ENCODE measurements around the gene SNRNP40. TPM values are rescaled to one million over a fixed set of nuclear protein-coding genes. Genes with fewer than 3 reads are reported as not detected.

Gene SNRNP40
- total and polyA plus RNA-seq, 9 donors, result 26.0 to 62.3 (median 43.2) TPM

DNA sequence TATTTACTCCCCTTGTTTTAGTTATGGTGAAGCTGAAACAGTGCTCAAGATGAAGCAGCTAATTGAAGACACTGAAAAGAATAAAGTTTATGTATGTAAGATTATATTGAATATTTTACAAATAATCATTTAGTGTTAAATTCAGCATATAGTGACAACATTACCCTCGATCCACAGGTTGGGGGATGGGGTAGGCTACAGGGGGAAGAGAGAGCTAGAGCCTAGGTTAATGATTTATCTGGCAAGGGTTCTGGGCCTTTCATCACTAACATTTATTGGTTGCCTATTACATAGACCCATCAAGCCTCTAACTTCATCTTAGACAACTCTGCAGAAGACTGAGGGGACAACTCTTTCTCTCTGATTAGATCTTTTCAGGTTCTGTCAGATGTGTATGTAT is 21.6 kb upstream of the SNRNP40 start:
- H3K36me3 ChIP-seq, result no peaks in the 10 kb centered on the region
- TF ChIP-seq POLR2A (IDR thresholded peaks at IDR 0.05), result no peak
- TF ChIP-seq, protein P1, sequence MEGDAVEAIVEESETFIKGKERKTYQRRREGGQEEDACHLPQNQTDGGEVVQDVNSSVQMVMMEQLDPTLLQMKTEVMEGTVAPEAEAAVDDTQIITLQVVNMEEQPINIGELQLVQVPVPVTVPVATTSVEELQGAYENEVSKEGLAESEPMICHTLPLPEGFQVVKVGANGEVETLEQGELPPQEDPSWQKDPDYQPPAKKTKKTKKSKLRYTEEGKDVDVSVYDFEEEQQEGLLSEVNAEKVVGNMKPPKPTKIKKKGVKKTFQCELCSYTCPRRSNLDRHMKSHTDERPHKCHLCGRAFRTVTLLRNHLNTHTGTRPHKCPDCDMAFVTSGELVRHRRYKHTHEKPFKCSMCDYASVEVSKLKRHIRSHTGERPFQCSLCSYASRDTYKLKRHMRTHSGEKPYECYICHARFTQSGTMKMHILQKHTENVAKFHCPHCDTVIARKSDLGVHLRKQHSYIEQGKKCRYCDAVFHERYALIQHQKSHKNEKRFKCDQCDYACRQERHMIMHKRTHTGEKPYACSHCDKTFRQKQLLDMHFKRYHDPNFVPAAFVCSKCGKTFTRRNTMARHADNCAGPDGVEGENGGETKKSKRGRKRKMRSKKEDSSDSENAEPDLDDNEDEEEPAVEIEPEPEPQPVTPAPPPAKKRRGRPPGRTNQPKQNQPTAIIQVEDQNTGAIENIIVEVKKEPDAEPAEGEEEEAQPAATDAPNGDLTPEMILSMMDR (IDR thresholded peaks at IDR 0.05), result no peak
- no peak for TF ChIP-seq EP300 (IDR thresholded peaks at IDR 0.05)

DNA sequence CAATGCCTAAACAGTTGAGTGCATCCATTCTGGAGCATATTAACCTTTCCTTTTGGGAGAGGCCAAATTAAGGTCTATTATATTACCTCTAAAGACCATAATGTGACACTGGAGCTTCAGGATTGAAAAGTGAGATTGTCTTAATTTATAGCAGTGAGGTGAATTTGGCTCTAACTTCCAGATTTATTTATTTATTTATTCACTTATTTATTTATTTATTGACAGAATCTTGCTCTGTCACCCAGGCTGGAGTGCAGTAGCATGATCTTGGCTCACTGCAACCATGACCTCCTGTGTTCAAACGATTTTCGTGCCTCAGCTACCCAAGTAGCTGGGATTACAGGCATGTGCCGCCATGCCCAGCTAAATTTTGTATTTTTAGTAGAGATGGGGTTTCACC is 19.3 kb upstream of the SNRNP40 start:
- DNase-seq, result no peak
- 93 to 97% (median 95%) methylated on average over 3 of the region's 3 CpGs for WGBS, 3 donors
- Histone ChIP-seq H3K9me3 (no peaks in the 10 kb centered on the region), H3K4me1 (ENCODE audit: insufficient read depth) (no peaks in the 10 kb centered on the region), H3K27me3 (no peaks in the 10 kb centered on the region), H3K4me3 (no peak overlapping the region), H3K27ac (no peak overlapping the region), H3K36me3 (no peaks in the 10 kb centered on the region)
- intact Hi-C loops (cut with DNase I), result no loop called here
- no peak for TF ChIP-seq EP300 (IDR thresholded peaks at IDR 0.05)
- TF ChIP-seq, protein P1 (IDR thresholded peaks at IDR 0.05), result no peak

More for the DNA sequence above, 21.6 kb upstream of the SNRNP40 start:
- no peak for DNase-seq
- H3K4me1 ChIP-seq (ENCODE audit: insufficient read depth), result no peaks in the 10 kb centered on the region
- intact Hi-C loops (cut with DNase I), result no loop called here
- no peaks in the 10 kb centered on the region for H3K9me3 ChIP-seq
- H3K27ac ChIP-seq, result no peak overlapping the region
- no peaks in the 10 kb centered on the region for H3K27me3 ChIP-seq
- WGBS, 3 donors, result 78 to 91% (median 86%) methylated on average over 1 of the region's 1 CpG
- H3K4me3 ChIP-seq, result no peak overlapping the region

DNA sequence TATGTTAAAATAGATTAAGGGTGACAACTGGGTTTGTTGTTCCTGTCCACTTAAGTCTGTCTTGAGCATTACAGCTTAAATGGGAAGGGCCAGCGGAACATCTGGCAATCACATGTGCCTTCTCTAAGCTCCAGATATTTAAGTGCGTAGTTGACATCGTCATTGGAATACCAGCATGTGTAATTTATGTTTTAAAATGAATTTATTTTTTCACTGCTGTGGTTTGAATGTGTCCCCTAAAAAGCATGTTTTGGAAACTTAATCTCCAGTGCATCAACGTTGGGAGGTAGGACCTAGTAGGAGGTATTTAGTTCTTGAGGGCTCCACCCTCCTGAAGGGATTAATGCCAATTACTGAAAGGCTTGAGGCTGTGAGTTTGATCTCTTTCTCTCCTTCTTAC is 13.6 kb upstream of the SNRNP40 start:
- Histone ChIP-seq H3K36me3 (no peaks in the 10 kb centered on the region), H3K27me3 (no peaks in the 10 kb centered on the region), H3K27ac (no peak overlapping the region), H3K4me3 (no peak overlapping the region), H3K9me3 (no peaks in the 10 kb centered on the region), H3K4me1 (ENCODE audit: insufficient read depth) (no peaks in the 10 kb centered on the region)
- DNase-seq, result no peak
- no peak for TF ChIP-seq POLR2A (IDR thresholded peaks at IDR 0.05)
- TF ChIP-seq, protein P1 (IDR thresholded peaks at IDR 0.05), result no peak
- TF ChIP-seq EP300 (IDR thresholded peaks at IDR 0.05), result no peak
- intact Hi-C loops (cut with DNase I), result no loop called here
- WGBS, 3 donors, result 77 to 81% (median 78%) methylated on average over 4 of the region's 4 CpGs

DNA sequence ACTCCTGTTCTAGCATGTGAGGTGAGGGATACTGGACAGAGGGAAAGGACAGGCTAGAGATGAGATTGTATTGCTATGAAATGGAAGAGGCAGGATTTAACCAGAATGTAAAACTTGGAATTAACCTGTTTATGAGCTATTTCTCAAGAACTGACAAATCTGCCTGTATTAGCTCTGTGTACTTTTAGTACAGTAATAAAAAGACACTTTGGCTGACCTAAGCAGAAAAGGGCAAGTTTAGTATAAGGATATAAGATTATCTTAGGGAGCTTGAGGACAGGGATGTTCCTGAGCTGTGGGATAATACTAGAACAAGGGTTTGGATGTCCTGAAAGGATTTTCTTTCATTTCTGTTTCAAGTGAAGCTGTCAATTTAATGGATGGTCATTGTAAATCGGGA is 11.4 kb upstream of the SNRNP40 start:
- no peak for DNase-seq
- H3K27me3 ChIP-seq, result no peaks in the 10 kb centered on the region
- no peaks in the 10 kb centered on the region for H3K4me1 ChIP-seq (ENCODE audit: insufficient read depth)
- H3K27ac ChIP-seq, result no peak overlapping the region
- no peak for TF ChIP-seq POLR2A (IDR thresholded peaks at IDR 0.05)
- TF ChIP-seq, protein P1 (IDR thresholded peaks at IDR 0.05), result no peak
- TF ChIP-seq EP300 (IDR thresholded peaks at IDR 0.05), result no peak
- no peaks in the 10 kb centered on the region for H3K9me3 ChIP-seq
- WGBS, 3 donors, result 2 to 81% (median 50%) methylated on average over 1 of the region's 1 CpG
- H3K4me3 ChIP-seq, result no peak overlapping the region
- no peaks in the 10 kb centered on the region for H3K36me3 ChIP-seq
- intact Hi-C loops (cut with DNase I), result no loop called here

DNA sequence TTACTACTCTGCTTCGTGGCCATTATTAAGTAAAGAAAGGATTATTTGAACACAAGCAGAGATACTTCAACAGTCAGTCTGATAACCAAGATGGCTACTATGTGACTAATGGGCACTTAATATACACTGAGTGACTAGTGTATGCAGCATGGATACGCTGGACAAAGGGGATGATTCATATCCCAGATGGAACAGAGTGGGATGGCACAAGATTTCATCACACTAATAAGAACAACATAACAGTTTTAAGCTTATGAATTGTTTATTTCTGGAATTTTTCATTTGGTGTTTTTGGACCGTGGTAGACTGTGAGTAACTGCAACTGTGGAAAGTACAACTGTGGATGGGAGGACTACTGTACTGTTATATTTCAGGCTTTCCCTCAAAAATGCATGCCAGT is 9.7 kb upstream of the SNRNP40 start:
- TF ChIP-seq, protein P1 (IDR thresholded peaks at IDR 0.05), result no peak
- TF ChIP-seq POLR2A (IDR thresholded peaks at IDR 0.05), result no peak
- TF ChIP-seq EP300 (IDR thresholded peaks at IDR 0.05), result no peak
- no peak overlapping the region for H3K27ac ChIP-seq
- H3K36me3 ChIP-seq, result no peaks in the 10 kb centered on the region
- H3K4me3 ChIP-seq, result no peak overlapping the region
- H3K27me3 ChIP-seq, result no peaks in the 10 kb centered on the region
- WGBS, 3 donors, result 70 to 81% (median 72%) methylated on average over 3 of the region's 3 CpGs
- intact Hi-C loops (cut with DNase I), result no loop called here
- no peaks in the 10 kb centered on the region for H3K9me3 ChIP-seq
- H3K4me1 ChIP-seq (ENCODE audit: insufficient read depth), result no peaks in the 10 kb centered on the region
- no peak for DNase-seq
